ENCODE data around the gene PTPRA.
"Not testable (repeated sequence)": the region's sequence is repeated elsewhere in the genome, so short reads cannot be mapped to it uniquely, and the experiment has no call there.

PTPRA gene

DNA sequence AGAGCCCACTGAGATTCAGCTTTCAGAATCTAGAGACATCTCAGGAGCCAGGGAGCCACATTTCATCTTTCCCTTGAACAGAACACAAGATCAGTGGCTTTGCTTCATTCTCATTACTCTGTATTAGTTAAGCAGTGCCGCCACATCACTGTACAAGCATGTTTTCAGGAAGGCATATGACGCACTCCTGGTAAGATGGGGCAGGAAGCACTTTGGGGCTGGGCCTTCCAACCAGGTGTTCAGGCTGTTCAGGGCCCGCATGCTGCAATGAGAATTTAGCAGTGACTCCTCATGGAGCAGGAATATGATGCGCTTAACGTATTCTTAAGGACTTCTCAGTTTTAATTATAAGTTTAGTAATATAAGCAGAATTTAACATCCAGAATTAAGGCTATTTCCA, 140.5 kb downstream of the PTPRA start:
- no peak for DNase-seq (ENCODE audit: low read depth)
- TF ChIP-seq CTCF (IDR thresholded peaks at IDR 0.05; ENCODE audit: low read depth, low read length) (no peak), MAX (IDR thresholded peaks at IDR 0.05; ENCODE audit: low read depth, low read length) (no peak), MYC (IDR thresholded peaks at IDR 0.05; ENCODE audit: low read depth, low read length) (no peak), POLR2A (IDR thresholded peaks at IDR 0.05; ENCODE audit: extremely low read depth, insufficient read length) (no peak)
- H3K4me3 ChIP-seq (ENCODE audit: low read depth, low read length) = no peak overlapping the region

- DNase-seq (ENCODE audit: low read depth) = no peak
- TF ChIP-seq MAX (IDR thresholded peaks at IDR 0.05; ENCODE audit: low read depth, low read length) (no peak), POLR2A (IDR thresholded peaks at IDR 0.05; ENCODE audit: extremely low read depth, insufficient read length) (no peak), CTCF (IDR thresholded peaks at IDR 0.05; ENCODE audit: low read depth, low read length) (no peak), MYC (IDR thresholded peaks at IDR 0.05; ENCODE audit: low read depth, low read length) (no peak)
- no peak overlapping the region for H3K4me3 ChIP-seq (ENCODE audit: low read depth, low read length)
These were observed 140.9 kb downstream of the PTPRA start for GRCh38 chr20:3014179-3014578.

DNA sequence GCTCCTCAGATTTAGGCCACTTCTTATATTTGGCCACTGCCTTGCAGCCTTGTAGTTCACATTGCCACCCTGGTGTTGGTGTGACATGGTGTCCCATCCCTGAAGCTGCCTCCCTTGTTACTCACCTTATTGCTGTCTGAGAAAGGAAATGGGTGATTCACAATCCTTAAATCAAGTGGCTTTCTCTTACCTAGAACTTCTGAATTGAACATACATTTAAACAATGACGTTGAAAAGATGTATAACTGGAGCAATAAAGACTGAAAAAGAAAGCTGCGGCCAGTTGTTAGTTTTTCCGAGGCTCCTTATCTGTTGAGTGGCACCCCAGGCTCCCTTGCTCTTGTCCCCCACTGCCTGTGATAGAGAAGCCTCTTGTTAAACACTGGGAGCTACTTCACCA, 141.4 kb downstream of the PTPRA start:
- TF ChIP-seq POLR2A (IDR thresholded peaks at IDR 0.05; ENCODE audit: extremely low read depth, insufficient read length) (no peak), CTCF (IDR thresholded peaks at IDR 0.05; ENCODE audit: low read depth, low read length) (no peak), MYC (IDR thresholded peaks at IDR 0.05; ENCODE audit: low read depth, low read length) (no peak), MAX (IDR thresholded peaks at IDR 0.05; ENCODE audit: low read depth, low read length) (no peak)
- no peak overlapping the region for H3K4me3 ChIP-seq (ENCODE audit: low read depth, low read length)
- DNase-seq (ENCODE audit: low read depth) = no peak

DNA sequence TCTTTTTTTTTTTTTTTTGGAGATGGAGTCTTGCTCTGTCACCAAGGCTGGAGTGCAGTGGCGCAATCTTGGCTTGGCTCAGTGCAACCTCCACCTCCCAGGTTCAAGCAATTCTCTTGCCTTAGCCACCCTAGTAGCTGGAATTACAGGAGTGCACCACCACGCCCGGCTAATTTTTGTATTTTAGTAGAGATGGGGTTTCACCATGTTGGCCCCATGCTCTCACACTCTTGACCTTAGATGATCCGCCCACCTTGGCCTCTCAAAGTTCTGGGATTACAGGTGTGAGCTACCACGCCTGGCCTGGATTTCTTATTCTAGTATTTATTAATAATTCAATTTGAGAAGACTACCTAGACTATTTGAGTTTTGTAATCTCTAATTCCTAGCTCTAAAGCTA, 142.0 kb downstream of the PTPRA start:
- not testable (repeated sequence) for H3K4me3 ChIP-seq (ENCODE audit: low read depth, low read length); DNase-seq (ENCODE audit: low read depth)

DNA sequence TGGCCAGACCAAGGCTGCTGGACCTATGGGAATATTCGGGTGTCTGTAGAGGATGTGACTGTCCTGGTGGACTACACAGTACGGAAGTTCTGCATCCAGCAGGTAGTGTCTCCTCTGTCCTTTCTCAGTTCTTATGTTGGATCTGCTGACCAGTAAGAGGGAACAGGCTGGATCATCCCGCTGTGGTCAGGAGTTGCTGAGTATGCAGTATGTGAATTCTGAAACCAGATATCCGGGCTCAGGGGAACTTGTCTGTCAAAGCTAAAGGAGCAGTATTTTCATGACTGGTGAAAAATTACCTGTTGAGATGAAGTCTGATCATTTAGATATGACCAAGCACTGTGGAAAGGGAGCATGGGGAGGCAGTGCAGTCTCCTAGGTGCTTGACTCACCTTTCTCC, 148.0 kb downstream of the PTPRA start:
- H3K4me3 ChIP-seq (ENCODE audit: low read depth, low read length) = no peak overlapping the region
- no peak for DNase-seq (ENCODE audit: low read depth)
- TF ChIP-seq MYC (IDR thresholded peaks at IDR 0.05; ENCODE audit: low read depth, low read length) = no peak
- TF ChIP-seq CTCF (IDR thresholded peaks at IDR 0.05; ENCODE audit: low read depth, low read length) = no peak
- no peak for TF ChIP-seq MAX (IDR thresholded peaks at IDR 0.05; ENCODE audit: low read depth, low read length)
- TF ChIP-seq POLR2A (IDR thresholded peaks at IDR 0.05; ENCODE audit: extremely low read depth, insufficient read length) = no peak

DNA sequence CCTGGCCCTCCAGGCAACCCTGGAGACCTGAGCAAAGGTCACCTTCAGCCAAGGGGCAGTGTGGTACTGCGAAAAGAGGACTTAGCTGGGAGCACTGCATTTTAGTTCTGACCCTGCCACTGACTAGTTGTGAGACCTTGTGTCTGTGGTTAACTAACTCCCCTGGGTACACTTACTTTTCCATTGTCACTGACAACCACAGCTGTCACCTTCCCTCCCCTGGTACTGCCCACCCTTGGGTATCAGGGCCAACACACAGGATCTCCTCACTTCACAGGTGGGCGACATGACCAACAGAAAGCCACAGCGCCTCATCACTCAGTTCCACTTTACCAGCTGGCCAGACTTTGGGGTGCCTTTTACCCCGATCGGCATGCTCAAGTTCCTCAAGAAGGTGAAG, 148.5 kb downstream of the PTPRA start:
- H3K4me3 ChIP-seq (ENCODE audit: low read depth, low read length) = no peak overlapping the region
- no peak for DNase-seq (ENCODE audit: low read depth)
- TF ChIP-seq MYC (IDR thresholded peaks at IDR 0.05; ENCODE audit: low read depth, low read length) = no peak
- TF ChIP-seq POLR2A (IDR thresholded peaks at IDR 0.05; ENCODE audit: extremely low read depth, insufficient read length) = no peak
- no peak for TF ChIP-seq MAX (IDR thresholded peaks at IDR 0.05; ENCODE audit: low read depth, low read length)
- TF ChIP-seq CTCF (IDR thresholded peaks at IDR 0.05; ENCODE audit: low read depth, low read length) = no peak

DNA sequence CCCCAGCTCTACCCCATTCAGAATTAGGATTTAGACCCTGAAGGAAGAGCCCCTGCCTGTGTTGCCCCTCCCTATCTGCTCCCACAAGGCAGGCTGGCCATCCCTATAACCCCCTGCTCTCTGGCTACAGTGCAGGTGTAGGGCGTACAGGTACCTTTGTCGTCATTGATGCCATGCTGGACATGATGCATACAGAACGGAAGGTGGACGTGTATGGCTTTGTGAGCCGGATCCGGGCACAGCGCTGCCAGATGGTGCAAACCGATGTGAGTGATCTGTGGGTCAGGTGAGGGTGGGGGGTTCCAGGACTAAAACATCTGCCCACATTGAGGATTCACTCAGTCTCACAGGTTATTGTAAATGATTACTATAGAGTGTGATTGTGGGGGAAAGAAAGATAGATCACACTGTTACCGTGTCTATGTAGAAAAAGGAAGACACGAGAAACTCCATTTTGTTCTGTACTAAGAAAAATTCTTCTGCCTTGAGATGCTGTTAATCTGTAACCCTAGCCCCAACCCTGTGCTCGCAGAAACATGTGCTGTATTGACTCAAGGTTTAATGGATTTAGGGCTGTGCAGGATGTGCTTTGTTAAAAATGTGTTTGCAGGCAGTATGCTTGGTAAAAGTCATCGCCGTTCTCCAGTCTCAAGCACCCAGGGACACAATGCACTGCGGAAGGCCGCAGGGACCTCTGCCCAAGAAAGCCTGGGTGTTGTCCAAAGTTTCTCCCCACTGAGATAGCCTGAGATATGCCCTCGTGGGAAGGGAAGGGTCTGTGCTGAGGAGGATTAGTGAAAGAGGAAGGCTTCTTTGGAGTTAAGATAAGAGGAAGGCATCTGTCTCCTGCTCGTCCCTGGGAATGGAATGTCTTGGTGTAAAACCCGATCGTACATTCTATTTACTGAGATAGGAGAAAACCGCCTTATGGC, 149.5 kb downstream of the PTPRA start:
- not testable (repeated sequence) for H3K4me3 ChIP-seq (ENCODE audit: low read depth, low read length); DNase-seq (ENCODE audit: low read depth)
